Activated CD4-positive, CD25-positive, alpha-beta regulatory T cell treated with anti-CD3 and anti-CD28 coated beads, Interleukin-2, amount 50 U/mL, for 24 hours (primary cell): Measurements from ENCODE around the gene ANKUB1.
"Not testable (repeated sequence)": the region's sequence is repeated elsewhere in the genome, so short reads cannot be mapped to it uniquely, and the experiment has no call there.

Source experiments
- ATAC-seq, 2 donors: fragments of 150-1000 bp; cut with Tn5 transposase; one replicate each; pipeline ENCODE4 v1.10.0; 2021; ENCODE audit warnings: mild to moderate bottlenecking in 1 of 2, moderate library complexity in 1 of 2

ANKUB1 gene

GRCh38 chr3:149792452-149793270 is at the start of gene ANKUB1:
Gene ANKUB1 (minus strand): TSS chr3:149792554. CDS start chr3:149792366, 188 bp downstream.
- no peak for ATAC-seq

GRCh38 chr3:149839896-149840295 is 47.5 kb upstream of the ANKUB1 start:
- ATAC-seq, result no peak

GRCh38 chr3:149839469-149839868 is 47.1 kb upstream of the ANKUB1 start:
- ATAC-seq, result not testable (repeated sequence)

- ATAC-seq, result not testable (repeated sequence)
Observed at GRCh38 chr3:149838491-149838890, 46.1 kb upstream of the ANKUB1 start.

GRCh38 chr3:149833241-149833640 is 40.9 kb upstream of the ANKUB1 start:
- no peak for ATAC-seq

- ATAC-seq, result no peak
Observed at GRCh38 chr3:149832086-149832485, 39.7 kb upstream of the ANKUB1 start.

- ATAC-seq, result no peak
Observed at GRCh38 chr3:149831321-149831720, 39.0 kb upstream of the ANKUB1 start.

GRCh38 chr3:149830902-149831301 is 38.5 kb upstream of the ANKUB1 start:
- ATAC-seq, result no peak

GRCh38 chr3:149829631-149830030 is 37.3 kb upstream of the ANKUB1 start:
- ATAC-seq, result not testable (repeated sequence)

- no peak for ATAC-seq
Observed at GRCh38 chr3:149828390-149828789, 36.0 kb upstream of the ANKUB1 start.

GRCh38 chr3:149826636-149827035 is 34.3 kb upstream of the ANKUB1 start:
- ATAC-seq, result no peak

- ATAC-seq, result no peak
Observed at GRCh38 chr3:149820183-149820582, 27.8 kb upstream of the ANKUB1 start.

- ATAC-seq, result no peak
Observed at GRCh38 chr3:149819432-149819831, 27.1 kb upstream of the ANKUB1 start.

- ATAC-seq, result no peak
Observed at GRCh38 chr3:149816986-149817385, 24.6 kb upstream of the ANKUB1 start.

GRCh38 chr3:149816311-149816710 is 24.0 kb upstream of the ANKUB1 start:
- no peak for ATAC-seq

GRCh38 chr3:149815728-149816127 is 23.4 kb upstream of the ANKUB1 start:
- no peak for ATAC-seq

- no peak for ATAC-seq
Observed at GRCh38 chr3:149815321-149815720, 23.0 kb upstream of the ANKUB1 start.

- peak in 1 of 2 donors; percentile 4 for ATAC-seq
Observed at GRCh38 chr3:149813367-149814281, 21.3 kb upstream of the ANKUB1 start.

- ATAC-seq, result peak; percentile 94 to 96
Observed at GRCh38 chr3:149812606-149813366, 20.4 kb upstream of the ANKUB1 start, which contains the start of gene RNF13. Gene RNF13 (plus strand): TSS chr3:149813215. CDS start chr3:149846027, 32,812 bp downstream.

- no peak for ATAC-seq
Observed at GRCh38 chr3:149812165-149812605, 19.8 kb upstream of the ANKUB1 start.

- no peak for ATAC-seq
Observed at GRCh38 chr3:149810846-149811245, 18.5 kb upstream of the ANKUB1 start.

GRCh38 chr3:149809699-149810098 is 17.3 kb upstream of the ANKUB1 start:
- no peak for ATAC-seq
